Right ventricle myocardium superior (tissue), 1 donor: ENCODE data around the gene PLEKHH1. TPM values are rescaled to one million over a fixed set of nuclear protein-coding genes. Genes with fewer than 3 reads are reported as not detected.

Experiments used
- ATAC-seq: fragments of 200-7000 bp; cut with Tn5 transposase; one replicate; pipeline ENCODE4 v1.9.1; 2020; ENCODE audit warnings: mild to moderate bottlenecking; ENCODE audit not compliant: poor library complexity
- DNase-seq: peaks from one replicate; pipeline ENCODE4 v3.0.0-alpha.2; 2020
- intact Hi-C: fragments of 100-400 bp; cut with DNase I; formaldehyde crosslinking; loops from one replicate; pipeline ENCODE4 v1.11.2; 2022
- total RNA-seq: library from RNA; stranded (reverse); fragmentation: NEBNext Ultra II Directional; extraction: Animal tissue kit (Norgen Biotek cat#: 25700); gene quantifications from one replicate; pipeline ENCODE4 v1.2.1, GENCODE V29; 2021
- donor health status: DM: no; HTN: yes; CAD: no; lungs with severe emphysema.

PLEKHH1 gene
- total RNA-seq, 1 donor from 2014 or later, result 4.4 TPM

GRCh38 chr14:67554341-67554740, 21.3 kb downstream of the PLEKHH1 start:
- no peak for DNase-seq
- no peak for ATAC-seq
- intact Hi-C loops, result no loop called here

DNA sequence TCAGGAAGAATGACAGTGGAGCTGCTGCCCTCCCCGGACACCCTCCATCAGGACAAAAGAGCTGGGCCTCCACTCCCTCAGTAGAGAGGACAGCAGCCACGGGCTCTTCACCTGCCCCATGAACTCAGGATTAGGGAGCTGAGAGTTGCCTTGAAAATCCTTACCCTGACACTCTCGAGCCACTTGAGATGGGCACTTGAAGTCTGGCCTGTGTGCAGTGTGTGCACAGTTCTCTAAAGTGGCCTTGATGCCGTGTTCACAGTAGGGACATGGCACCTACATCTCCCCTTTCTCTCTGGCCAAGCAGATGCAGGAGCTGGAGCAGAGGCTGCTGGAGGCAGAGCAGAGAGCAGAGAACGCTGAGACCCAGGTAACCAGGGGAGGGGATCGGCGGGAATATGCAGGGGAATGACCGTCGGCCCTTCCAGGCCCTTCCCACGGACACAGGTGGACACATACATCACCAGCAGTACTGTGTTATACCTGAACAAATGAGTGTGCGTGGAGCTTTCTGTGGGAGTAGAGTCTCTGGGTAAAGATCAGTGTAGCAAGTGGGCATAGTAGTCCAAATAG, 22.5 kb downstream of the PLEKHH1 start:
- DNase-seq (no peak), ATAC-seq (no peak)
- intact Hi-C loops, result no loop called here

GRCh38 chr14:67556671-67557070, 23.6 kb downstream of the PLEKHH1 start:
- no peak for ATAC-seq
- intact Hi-C loops, result no loop called here
- DNase-seq, result no peak

- no peak for ATAC-seq
- intact Hi-C loops, result no loop called here
- DNase-seq, result no peak
These were observed 24.0 kb downstream of the PLEKHH1 start for GRCh38 chr14:67557118-67557517.

GRCh38 chr14:67557656-67558055, 24.6 kb downstream of the PLEKHH1 start:
- no peak for DNase-seq
- no peak for ATAC-seq
- intact Hi-C loops, result no loop called here

GRCh38 chr14:67559639-67560038, 26.5 kb downstream of the PLEKHH1 start:
- intact Hi-C loops, result no loop called here
- ATAC-seq, result no peak
- DNase-seq, result no peak

GRCh38 chr14:67562025-67562775, 29.1 kb downstream of the PLEKHH1 start:
- intact Hi-C loops, result no loop called here
- DNase-seq (no peak), ATAC-seq (no peak)

GRCh38 chr14:67562776-67563150, 29.7 kb downstream of the PLEKHH1 start:
- ATAC-seq (no peak), DNase-seq (no peak)
- intact Hi-C loops, result no loop called here

DNA sequence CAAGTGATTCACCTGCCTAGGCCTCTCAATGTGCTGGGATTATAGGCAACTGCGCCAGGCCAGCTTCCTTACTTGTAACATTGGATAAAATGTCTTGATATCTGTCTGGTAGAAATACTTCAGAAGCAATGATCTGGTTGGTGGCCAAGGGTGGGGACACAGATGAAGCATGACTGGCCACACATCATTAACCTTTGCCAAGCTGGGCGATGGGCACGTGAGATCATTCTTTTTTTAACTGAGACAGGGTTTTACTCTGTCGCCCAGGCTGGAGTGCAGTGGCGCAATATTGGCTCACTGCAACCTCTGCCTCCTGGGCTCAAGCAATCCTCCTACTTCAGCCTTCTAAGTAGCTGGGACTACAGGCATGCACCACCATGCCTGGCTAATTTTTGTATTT, 31.1 kb downstream of the PLEKHH1 start:
- DNase-seq (no peak), ATAC-seq (no peak)
- intact Hi-C loops, result no loop called here

- intact Hi-C loops, result no loop called here
- ATAC-seq (no peak), DNase-seq (no peak)
These were observed 33.8 kb downstream of the PLEKHH1 start for GRCh38 chr14:67566908-67567307.

DNA sequence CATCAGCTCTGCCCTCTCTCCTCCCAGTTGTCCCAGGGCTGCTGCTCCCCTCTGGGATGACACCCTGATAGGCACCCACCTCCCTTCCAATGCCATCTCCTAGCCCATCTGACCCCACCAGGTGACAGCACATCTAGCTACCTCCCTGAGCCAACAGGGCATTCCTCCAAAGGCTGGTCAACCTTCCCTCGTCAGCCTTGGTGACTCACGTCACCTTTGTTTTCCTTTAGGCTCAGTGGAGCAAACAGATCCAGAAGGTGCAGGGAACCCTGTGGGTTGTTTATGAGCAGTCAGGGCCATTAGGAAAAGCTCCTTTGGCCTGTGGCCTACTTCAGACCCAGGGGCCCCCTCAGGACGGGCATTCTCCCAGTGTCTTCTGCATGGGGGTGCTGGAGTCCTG, 34.6 kb downstream of the PLEKHH1 start:
- no peak for ATAC-seq
- DNase-seq, result no peak
- intact Hi-C loops, result no loop called here

GRCh38 chr14:67569011-67569650, 36.0 kb downstream of the PLEKHH1 start:
- no peak for DNase-seq
- ATAC-seq, result no peak
- intact Hi-C loops, result no loop called here

DNA sequence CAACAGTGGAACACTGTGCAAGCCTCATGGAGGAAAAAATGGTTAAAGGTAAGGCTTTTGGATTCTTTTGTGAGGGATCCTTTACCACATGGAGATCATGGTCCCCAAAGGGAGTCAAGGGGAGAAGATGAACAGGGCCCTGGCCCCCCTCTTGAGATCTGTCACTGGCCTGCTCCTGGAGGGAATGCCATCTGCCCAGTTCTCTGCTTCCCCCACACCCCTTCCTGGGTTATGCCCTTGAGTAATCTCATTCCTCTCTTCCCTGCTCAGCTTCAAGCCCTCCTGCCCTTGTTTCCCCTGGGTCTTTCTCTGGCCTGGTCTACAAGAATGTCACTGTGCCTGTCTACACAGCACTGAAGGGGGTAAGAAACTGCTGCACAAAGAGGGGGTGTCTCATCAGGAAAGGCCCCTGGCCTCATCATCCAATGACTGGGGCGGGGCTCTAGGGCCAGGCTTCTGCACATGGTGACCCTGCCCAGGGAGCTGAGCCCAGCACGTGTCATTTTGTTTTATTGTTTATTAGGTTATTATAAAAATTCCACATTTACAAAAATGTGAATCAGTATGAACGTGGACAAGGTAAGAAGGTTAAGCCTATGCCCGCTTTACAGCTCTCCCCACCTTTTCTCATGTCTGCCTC, 36.7 kb downstream of the PLEKHH1 start:
- no peak for DNase-seq
- intact Hi-C loops, result loop anchor here (2.0 kb wide), 1 partner anchor 145 kb away; no protein-coding TSS in a partner anchor
- no peak for ATAC-seq

DNA sequence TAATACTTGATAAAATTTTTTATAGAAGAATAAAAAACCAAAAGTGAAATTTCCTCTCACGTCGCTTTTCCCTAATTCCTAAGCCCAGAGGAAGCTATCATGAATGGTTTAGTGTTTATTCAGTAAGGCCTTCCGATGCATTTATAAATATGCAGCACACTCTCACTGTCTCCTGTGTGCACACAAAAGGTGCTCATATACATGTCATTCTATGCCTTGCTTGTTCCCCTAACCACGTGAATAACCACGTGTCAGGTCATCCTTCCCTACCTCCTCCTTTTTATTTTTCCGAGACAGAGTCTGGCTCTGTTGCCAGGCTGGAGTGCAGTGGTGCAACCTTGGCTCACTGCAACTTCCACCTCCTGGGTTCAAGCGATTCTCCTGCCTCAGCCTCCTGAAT, 37.4 kb downstream of the PLEKHH1 start:
- no peak for DNase-seq
- intact Hi-C loops, result loop anchor here (2.0 kb wide), 1 partner anchor 146 kb away; no protein-coding TSS in a partner anchor
- ATAC-seq, result no peak

DNA sequence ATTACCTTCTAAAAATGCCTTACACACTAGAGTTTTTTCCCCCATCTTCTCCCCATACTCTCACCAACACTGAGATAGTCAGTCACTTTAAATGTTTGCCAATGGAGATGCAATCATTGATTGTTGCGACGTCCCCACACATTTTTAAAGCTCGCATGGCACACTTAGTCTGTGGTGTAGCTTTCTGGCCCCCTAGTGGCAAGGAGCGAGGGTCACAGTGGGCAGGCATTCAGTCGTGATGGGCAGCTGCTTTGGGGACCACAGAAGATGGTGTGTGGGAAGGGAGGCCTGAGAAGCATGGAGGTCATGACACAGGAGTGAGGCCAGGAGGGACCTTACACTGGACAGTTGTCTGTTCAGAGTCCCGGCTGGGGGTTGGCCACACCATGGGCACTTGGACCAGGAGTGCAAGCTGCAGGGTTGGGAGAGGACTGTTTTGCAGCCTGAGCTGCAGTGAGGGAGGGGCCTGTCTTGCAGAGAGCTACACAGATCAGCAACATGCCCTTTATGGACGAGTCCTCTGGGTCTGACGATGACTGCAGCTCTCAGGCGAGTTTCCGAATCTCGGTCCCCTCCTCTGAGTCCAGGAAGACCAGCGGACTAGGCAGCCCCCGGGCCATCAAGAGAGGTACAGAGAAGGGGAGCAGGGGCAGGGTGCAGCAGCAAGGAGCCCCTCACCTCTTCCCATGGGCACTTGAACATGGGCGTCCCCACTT, 38.3 kb downstream of the PLEKHH1 start:
- intact Hi-C loops, result loop anchor here (2.0 kb wide), 1 partner anchor 147 kb away; no protein-coding TSS in a partner anchor
- peak; percentile 80 for ATAC-seq
- peak; percentile 73 for DNase-seq

- ATAC-seq (no peak), DNase-seq (no peak)
- intact Hi-C loops, result loop anchor here (2.0 kb wide), 1 partner anchor 147 kb away; no protein-coding TSS in a partner anchor
These were observed 38.9 kb downstream of the PLEKHH1 start for GRCh38 chr14:67571991-67572323.

- no peak for ATAC-seq
- intact Hi-C loops, result no loop called here
- no peak for DNase-seq
These were observed 39.5 kb downstream of the PLEKHH1 start for GRCh38 chr14:67572608-67573007.

DNA sequence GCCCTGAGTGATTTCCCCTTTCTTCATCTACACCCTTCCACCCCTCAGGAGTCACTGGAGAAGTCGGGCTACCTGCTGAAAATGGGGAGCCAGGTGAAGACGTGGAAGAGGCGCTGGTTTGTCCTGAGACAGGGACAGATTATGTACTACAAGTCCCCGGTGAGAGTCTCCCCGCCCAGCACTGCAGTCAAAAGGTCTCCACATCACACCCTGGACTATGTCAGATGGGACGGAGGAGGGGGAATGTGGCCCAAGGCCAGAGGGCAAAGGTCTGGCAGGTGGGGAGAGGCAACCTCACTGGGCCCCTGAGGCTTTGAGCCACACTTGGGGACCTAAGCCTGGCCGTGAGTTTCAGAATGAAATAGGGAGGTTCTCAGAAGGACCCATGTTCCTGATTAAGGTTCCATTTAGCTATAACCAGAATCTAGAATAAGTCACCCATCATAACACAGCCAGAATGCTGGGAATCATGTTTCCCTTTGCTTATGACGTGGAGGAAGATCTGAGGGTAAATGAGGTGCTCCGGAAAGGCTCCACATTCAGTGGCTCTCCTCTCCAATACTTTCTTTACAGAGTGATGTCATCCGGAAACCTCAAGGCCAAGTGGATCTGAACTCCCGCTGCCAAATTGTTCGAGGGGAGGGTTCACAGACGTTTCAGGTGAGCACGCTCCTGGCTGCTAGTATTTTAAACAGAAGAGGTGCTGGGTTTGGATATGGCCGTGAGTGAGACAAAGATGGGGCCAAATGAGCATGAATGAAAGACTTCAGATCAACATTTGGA, 40.3 kb downstream of the PLEKHH1 start:
- ATAC-seq, result no peak
- intact Hi-C loops, result no loop called here
- no peak for DNase-seq
